Sciatic nerve (tissue), 2 donors: Measurements from ENCODE around the gene EIF2B2. TPM values are rescaled to one million over a fixed set of nuclear protein-coding genes. Genes with fewer than 3 reads are reported as not detected.

Experiments used
- ATAC-seq: fragments of 200-7000 bp; cut with Tn5 transposase; one replicate; pipeline ENCODE4 v1.9.1; 2020; ENCODE audit warnings: mild to moderate bottlenecking, moderate library complexity
- DNase-seq: peaks from one replicate; pipeline ENCODE4 v3.0.0-alpha.2; 2020; ENCODE audit warnings: low spot score
- intact Hi-C: fragments of 100-400 bp; cut with DNase I; formaldehyde crosslinking; loops from one replicate; pipeline ENCODE4 v1.14.2; 2022
- total RNA-seq: library from RNA; stranded (reverse); fragmentation: NEBNext Ultra II Directional; extraction: Animal tissue kit (Norgen Biotek cat#: 25700); gene quantifications from one replicate; pipeline ENCODE4 v1.2.1, GENCODE V29; 2021
- donor health status: DM: no; HTN: no; CAD: no.
- donor health status: DM: no; HTN: no; CAD: no.

The EIF2B2 gene
- total RNA-seq, 1 donor from 2014 or later = 30.8 TPM

GRCh38 chr14:75025082-75025481, 22.4 kb downstream of the EIF2B2 start:
- DNase-seq (no peak), ATAC-seq (no peak)
- intact Hi-C loops = no loop called here

- intact Hi-C loops = no loop called here
- no peak for ATAC-seq
- no peak for DNase-seq
Observed at GRCh38 chr14:75025876-75026275, 23.2 kb downstream of the EIF2B2 start.

DNA sequence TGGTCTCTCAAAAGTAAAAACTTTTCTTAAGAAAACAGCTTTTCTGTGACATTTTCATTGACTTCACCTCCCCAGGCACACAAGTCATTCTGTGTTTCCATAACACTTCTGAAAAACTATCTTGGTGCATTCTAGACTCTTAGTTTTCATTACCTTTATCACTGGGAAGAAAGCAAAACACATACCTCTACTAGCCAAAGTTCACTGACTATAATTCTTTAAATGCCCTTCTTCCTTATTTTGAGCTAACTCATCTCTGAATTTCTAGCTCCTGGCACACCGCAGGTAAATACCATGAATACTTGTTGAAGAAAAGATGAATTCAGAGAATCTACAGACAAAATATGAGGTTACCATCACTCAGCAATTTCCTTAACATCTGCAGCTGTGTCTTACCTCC, 27.4 kb downstream of the EIF2B2 start:
- DNase-seq (no peak), ATAC-seq (no peak)
- intact Hi-C loops = no loop called here

DNA sequence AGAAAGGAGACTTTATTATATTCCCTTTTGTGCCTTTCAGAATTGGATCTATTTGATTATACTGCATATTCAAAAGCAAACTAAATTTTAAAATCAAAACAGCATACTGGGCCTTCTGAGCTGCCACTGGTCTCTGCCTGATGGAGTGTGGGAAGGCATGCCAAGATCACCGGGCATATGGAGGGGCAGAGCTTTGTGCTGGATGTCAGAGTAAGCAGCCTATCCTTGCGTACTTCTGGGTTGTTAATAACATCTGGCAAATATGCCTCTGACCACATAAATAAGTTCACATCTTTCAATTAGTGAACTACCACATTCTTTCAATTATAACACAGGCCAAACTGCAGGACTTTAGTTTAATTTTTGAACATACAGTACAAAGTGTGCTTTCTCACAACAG, 30.2 kb downstream of the EIF2B2 start:
- intact Hi-C loops = no loop called here
- DNase-seq = no peak
- no peak for ATAC-seq

DNA sequence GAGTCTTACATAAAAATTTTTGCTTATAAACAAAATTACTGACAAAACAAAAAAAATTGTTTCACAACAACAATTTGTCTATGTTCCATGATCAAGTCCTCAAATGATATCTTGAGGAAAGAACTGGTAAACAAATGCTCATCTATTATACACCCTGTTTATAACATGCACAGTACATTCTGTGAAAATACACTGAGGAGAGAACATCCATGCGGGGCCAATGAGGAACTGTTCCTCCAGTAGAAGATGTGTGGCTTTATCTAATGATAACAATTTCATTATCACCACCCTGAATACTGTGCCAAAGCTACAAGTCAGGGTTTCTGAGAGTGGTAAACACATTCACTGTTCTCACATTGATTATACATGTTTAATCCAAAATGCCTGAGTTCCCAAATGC, 37.8 kb downstream of the EIF2B2 start:
- DNase-seq (no peak), ATAC-seq (no peak)
- intact Hi-C loops = no loop called here

DNA sequence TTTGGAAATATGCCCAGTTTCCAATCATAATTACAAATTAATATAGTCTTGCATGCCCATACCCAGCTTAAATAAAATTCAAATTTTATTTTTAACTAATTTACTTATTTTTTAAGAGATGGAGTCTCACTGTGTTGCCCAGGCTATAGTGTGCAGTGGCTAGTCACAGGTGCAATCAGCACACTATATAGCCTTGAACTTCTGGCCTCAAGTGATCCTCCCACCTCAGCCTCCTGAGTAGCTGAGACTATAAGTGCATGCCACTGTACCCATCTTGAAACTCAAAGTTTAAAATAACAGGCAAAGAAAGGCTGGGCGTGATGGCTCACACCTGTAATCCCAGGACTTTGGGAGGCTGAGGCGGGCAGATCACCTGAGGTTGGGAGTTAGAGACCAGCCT, 38.2 kb downstream of the EIF2B2 start:
- ATAC-seq (no peak), DNase-seq (no peak)
- intact Hi-C loops = no loop called here

- ATAC-seq (no peak), DNase-seq (no peak)
- intact Hi-C loops = no loop called here
Observed at GRCh38 chr14:75041613-75042012, 38.9 kb downstream of the EIF2B2 start.

DNA sequence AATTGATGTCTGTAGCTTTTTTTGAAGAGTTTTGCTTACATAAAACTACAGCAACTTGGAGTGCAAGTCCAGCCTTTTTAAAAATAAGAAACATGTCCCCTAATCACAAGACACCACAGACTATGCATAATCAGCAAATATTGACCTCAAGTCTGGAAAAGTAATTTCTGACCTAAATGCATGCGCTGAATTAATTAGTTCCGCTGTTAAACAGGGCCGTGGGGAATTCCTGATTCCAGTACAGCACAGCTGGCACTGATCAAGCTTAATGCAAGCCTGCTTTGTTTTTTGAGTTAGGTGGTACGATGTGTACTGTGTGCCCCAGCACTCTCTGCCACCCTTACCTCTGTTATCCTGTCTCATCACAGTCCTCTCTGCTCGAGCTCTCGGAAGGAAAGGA, 39.3 kb downstream of the EIF2B2 start:
- intact Hi-C loops = no loop called here
- ATAC-seq (no peak), DNase-seq (no peak)

DNA sequence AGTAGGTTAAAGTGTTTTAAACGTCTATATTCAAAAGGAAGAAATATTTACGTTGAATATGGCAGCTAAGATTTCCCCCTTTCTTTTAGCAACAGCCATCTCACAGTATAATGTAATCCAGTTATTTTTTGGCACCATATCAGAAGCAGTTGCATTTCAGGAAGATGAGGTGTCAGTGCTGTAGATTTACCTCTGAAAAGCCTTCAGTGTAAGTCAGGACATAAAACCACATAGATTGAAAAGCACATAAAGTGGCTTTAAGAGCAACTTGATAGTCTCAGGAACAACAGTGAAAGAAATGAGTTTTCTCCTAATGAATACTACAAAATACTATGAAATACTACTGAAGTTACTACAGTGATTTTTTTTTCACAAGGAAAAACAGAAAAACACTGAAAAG, 41.6 kb downstream of the EIF2B2 start:
- no peak for ATAC-seq
- DNase-seq = no peak
- intact Hi-C loops = no loop called here

GRCh38 chr14:75044752-75045151, 42.0 kb downstream of the EIF2B2 start:
- DNase-seq = no peak
- intact Hi-C loops = no loop called here
- no peak for ATAC-seq

- intact Hi-C loops = no loop called here
- ATAC-seq = no peak
- no peak for DNase-seq
Observed at GRCh38 chr14:75046275-75046674, 43.6 kb downstream of the EIF2B2 start.

DNA sequence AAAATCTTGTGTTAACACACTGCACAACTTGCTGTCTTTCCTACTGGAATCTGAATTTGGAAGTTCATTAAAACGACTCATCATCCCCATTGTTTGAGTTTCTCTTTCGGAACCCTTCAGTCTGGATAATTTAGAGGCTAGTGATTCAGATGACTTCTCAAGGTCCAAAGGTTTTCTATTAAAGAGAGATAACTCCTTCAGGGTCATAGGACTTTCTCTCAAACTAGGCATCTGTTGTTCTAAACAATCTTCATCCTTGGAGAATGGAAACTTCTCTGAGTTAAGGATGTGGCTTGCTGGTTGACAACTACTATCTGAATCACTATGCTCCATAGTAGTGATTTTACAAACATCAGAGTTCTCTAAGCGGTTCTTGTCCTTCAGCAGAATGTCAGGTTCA, 44.2 kb downstream of the EIF2B2 start:
- DNase-seq = no peak
- ATAC-seq = no peak
- intact Hi-C loops = no loop called here

DNA sequence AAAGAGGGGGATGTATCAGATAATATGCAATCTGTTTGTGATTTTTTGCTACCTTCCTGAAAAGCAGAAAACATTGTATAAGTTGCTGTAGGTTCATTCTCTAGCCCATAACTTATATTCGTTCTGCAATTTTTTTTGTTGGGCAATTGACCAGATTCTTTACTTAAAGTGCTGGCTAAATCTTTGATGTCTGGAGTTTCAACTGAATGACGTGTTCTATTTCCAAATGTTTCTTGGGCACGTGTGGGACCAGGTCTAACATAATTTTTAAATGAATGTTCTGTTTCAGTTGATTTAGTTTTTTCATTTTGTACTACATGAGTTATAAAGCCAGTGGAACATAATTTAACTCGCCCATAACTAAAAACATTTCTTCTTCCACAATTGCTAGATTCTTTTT, 44.8 kb downstream of the EIF2B2 start:
- intact Hi-C loops = no loop called here
- no peak for DNase-seq
- ATAC-seq = no peak

DNA sequence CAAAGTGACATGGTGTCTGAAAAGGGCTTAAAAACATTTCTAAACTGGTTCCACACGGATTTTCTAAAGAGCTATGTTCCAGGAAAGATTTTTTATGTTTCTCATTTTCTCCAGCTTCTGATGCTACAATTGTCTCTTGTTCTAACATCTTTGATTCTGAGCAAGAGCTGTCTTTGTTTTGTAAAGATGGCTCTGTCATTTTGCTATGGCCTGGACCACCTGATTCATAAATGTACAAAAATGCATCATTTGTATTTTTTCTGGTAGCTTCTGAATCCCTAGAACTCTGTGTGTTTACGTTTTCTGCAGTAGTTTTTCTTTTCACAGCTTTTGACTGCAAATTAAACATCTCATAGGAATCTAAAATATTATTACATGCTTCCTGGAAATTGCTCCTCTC, 45.4 kb downstream of the EIF2B2 start:
- no peak for ATAC-seq
- intact Hi-C loops = no loop called here
- no peak for DNase-seq

DNA sequence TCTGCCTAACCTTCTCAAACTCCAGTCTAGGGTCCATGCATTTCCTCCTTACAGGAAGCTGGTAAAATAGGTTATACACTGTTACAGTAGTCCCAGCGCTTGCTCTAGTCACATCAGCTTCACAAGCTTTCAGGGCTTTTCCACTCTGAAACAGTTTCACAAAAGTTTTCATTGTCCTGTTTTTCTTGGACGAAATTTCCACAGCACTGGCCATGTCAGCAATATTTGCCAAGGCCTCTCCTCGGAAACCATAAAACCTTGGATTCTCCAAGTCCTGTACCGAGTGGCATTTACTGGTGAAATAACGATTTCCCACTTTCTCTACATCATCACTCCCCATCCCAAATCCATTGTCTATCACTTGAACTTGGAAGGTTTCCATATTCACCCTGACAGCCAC, 46.4 kb downstream of the EIF2B2 start:
- intact Hi-C loops = no loop called here
- ATAC-seq (peak; percentile 77), DNase-seq (no peak)

DNA sequence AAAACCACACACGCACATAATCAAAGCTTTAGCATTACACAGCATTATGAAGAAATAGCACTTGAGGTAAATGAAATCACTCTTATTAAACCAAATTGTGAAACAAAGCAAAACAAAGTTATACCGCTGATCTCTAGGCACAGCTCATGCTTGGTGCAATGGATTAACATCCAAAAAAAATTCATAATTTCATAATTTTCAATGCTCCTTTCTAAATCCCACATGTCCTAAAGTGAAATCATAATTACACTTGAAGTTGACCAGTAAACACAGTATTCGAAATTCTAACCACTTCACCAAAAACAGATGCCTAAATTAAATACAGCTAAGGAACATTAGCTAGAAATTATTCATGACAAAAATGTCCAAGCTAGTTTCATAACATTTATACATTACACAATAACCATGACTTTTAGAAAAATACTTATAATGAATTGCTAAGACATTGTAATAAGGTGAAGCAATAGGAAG, 47.0 kb downstream of the EIF2B2 start:
- ATAC-seq = peak; percentile 76

GRCh38 chr14:75050852-75051555, 48.3 kb downstream of the EIF2B2 start, which contains the start of gene MLH3:
Gene MLH3 (minus strand): TSS chr14:75051467. CDS start chr14:75049655, 1,812 bp downstream.
- intact Hi-C loops = no loop called here
- ATAC-seq (peak; percentile 84), DNase-seq (peak; percentile 91)

More for the DNA sequence above, 47.0 kb downstream of the EIF2B2 start:
- intact Hi-C loops = no loop called here
- no peak for DNase-seq

DNA sequence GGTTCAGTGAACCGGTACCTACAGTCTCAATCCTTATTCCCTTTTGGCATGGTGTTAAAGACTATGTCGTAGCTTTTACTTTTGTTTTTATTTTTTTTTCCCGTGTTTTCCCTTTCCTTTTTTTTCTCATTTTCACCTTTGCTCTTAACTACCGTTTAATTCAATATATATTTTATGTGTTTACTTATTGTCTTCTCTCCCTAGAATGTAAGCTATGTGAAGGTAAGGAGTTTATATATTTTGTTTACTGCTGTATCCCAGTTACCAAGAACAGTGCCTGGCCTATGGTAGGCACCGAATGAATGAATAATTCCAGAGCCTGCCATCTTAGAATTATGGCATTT, 48.8 kb downstream of the EIF2B2 start:
- DNase-seq = no peak
- intact Hi-C loops = no loop called here
- ATAC-seq = no peak

DNA sequence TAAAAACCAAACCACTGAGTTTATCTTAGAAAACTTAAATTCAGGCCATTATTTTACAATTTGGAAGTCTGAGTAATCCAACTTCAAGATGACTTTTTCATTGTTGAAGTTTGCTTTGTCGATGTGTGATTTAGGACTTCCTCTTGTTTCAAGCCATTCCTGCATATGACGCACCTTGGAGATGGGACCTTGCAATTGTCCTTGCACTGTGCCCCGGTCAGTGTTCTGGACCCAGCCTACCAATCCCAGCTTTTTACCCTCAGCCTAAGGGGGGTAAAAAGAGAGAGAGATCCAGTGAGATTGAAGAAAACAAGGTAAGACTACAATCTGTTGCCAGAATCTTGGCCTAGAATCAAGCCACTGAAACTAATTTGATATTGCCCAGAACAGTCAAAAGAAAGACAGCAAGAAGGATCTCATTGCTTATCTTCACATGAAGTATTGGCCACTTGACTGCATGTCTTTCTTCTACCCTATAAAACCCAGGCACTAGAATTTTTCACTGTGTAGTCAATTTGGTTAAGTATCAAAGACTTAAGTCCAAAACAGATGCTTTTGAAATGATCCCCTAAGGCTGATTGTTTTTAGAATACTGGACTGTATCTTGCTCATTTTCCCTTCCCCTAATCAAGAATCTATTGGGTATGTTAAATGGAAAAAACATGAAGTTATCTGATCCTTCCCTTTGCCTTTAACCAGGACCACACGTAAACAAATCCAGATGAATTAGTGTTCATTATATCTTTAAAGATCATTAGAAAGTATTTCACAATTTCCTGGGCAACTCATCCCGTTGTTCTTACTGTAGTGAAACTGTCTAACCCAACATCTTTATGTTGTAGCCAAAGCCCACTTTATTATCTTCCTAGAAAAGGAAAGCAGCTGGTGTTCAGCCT, 50.9 kb downstream of the EIF2B2 start:
- intact Hi-C loops = no loop called here
- DNase-seq = no peak
- ATAC-seq = no peak

GRCh38 chr14:75054421-75054820, 51.7 kb downstream of the EIF2B2 start:
- intact Hi-C loops = no loop called here
- no peak for ATAC-seq
- DNase-seq = no peak
